Bone marrow (tissue), 2 donors: Measurements from ENCODE around the gene MREG.
"Not testable (repeated sequence)": the region's sequence is repeated elsewhere in the genome, so short reads cannot be mapped to it uniquely, and the experiment has no call there.

Experiments used
- DNase-seq, 2 donors: peaks; one replicate each; lab custom pipeline; 2025; lab: John Stamatoyannopoulos, UW

Gene MREG

DNA sequence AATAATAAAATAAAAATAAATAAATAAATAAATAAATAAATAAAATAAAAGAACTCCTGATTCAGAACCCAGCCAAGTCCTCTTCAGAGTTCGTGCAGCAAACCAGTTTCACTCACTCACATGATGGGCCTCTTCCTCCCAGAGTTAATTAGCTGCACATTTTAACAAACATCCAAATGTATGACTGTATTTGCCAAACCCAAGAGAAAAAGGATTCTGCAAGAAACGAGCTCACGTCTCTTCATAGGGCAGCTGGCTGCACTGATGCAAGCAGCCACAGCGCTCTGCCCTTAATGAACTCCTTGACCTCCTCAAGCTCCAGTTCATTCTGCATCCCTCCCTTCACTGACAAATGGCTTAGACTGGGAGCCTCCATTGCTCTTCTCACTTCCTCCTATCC is 55.1 kb downstream of the MREG start:
- DNase-seq: no peak

DNA sequence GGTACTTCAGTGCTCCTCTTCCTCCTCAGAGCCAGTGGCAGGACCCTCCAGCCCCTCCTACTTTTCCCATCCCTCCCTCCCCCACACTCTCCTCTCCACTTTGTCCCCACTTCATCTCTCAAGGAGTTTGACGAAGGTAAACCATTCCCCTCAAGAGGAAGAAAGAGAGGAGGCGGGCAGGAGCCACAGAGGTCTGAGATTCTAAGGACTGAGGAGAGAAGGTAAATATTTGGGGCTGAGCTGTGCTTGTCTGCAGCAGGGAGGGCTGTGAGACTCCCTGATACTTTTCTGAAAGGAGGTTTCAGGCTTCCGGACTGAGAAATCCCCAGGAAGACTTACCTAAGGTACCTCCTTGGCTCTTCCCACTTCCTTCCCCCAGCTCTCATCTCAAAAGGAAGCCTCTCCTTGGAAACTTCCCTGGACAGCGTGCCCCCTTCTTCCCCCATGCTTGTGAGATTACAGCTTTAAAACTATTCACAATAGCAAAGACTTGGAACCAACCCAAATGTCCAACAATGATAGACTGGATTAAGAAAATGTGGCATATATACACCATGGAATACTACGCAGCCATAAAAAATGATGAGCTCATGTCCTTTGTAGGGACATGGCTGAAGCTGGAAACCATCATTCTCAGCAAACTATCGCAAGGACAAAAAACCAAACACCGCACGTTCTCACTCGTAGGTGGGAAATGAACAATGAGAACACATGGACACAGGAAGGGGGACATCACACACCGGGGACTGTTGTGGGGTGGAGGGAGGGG is 55.8 kb downstream of the MREG start:
- DNase-seq: not testable (repeated sequence)

DNA sequence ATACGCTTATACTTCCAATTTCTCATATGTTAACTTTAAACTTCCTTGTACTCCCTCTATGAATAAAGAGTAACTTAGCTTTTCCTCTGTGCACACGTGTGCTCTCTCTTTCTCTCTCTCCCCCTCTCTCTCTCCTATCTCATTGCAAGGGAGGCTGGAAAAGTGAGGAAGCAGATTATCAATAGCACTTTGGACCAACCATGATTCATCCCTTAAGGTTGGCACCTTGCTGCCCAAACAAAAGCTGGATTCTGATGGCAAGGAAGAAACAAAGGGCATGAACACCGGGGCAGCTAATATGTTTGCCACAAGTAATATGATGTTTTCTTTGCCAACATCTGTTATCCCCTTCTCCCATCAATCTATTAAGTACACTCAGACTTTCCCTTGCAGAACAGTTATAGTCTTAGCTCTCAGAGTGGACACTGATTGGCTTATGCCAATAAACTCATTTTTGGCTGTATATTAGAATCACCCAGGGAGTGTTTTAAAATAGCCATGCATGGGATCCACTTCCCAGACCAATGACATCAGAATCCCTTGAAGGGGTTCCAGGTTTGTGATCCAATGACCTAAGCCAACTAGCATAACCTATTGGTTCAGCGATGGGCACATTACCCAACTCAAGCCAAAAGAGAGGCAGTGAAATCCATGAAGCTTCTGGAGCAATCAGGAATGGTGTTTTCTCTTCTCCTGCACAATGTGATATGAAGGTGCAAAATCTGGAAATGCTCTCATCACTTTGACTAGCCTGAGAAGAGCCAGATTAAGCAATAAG is 60.3 kb downstream of the MREG start:
- DNase-seq: no peak

DNA sequence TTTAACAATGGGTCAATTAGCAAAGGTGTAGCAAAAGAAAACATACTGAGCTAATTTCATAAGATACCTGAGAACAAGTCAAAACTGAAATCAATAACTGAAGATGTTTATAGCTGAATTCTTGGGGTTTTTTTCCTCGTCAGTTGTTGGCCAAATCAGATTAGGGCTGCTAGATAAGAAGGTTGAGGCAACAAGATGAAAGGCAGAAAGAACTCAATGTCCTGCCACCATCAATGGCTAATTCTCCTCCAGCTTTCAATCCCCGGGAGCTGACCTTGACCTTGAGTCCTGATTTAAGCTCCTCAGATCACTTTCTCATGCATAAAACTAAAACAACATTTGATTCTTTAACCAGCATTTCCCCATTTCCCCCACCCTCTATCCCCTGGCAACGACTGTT is 61.8 kb downstream of the MREG start:
- no peak for DNase-seq

DNA sequence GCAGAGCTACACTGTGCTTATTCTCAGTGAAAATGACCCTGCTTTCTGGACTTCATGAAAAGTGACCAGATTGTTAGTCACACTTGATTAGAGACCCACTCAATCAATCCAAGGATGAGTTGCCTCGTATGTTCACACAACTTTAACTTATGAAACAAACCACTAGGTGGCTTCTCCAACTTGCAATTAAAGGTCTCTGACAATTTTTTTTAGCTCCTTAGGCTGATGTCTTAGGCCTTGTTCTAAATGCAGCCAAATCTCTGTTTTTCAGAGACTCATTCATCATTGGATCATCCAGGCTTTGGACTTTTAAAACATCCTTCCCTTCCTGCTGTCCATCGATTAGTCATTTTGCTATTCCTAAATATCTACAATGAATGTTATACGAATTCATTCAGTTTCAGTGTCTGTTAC is 63.4 kb downstream of the MREG start:
- DNase-seq: no peak

DNA sequence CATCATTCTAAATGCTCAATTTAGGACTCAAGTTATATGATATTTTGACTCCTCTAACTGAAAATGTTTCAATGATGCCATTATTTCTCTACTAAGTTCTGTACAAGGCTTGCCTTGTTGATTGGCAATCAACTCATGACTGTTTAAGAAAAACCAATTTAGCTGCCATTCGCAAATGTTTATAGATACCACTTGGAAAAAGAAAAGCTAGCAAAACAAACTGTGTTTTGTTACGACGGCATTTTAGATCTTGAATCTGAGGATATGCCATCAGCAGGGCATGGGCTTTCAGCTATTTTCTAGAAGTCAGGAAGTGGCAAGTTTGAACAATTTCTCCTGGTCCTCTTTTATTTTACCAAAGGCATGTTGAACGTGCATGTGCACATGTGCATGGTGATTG is 65.3 kb downstream of the MREG start:
- DNase-seq: no peak

DNA sequence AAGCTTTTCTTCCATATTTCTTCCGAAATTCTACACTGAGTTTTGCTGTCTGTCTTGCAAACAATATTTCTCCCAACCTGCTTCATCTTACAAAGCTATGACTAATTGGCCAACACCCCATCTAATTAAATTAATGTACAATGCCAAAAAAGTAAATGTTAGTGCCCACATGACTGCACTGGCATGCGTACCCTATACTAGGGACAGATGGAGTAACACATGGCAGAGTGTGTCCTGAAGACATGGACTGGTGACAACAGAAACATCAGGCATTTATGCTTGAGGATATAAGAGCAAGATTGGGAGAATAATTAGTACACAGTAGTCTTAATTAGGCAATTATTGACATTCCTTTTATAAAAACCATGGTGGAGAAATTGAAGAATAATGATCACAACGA is 66.8 kb downstream of the MREG start:
- no peak for DNase-seq

DNA sequence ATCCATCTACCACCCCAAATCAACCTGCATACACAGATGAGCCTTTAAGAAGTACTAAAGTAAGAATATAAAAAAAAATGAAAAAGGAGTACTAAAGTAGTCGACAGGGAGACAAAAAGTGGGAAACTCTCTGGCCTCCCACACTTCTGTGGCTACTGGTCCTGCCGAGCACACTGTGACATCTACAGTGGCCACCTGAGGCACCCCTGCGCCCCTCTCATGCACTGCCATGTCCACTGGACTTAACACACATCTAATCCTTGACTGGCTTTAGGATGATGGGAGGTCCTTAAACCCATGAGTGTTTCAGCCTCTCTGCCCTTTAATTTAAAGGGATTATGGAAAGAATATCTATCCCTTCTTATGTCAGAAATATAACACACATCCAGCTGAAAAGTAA is 71.2 kb downstream of the MREG start:
- DNase-seq: no peak

DNA sequence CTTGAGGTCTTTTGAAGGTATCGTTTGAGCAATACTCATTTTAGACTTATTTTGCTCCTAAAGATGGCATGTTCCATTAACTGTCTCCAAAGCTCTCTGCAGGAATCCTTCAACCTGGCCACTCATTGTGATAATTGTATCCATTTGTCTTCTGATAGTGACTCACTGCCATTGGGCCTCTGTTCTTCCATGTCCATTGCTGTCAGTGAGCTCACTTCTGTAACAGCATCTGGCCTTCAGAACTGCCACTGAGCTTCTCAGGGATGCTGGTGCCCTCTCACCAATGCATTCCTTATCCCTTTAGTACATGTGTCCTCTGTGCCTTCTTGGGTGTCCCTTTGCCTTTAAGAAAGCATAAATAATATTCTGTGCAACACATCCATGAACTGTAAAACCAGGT is 71.6 kb downstream of the MREG start:
- no peak for DNase-seq

DNA sequence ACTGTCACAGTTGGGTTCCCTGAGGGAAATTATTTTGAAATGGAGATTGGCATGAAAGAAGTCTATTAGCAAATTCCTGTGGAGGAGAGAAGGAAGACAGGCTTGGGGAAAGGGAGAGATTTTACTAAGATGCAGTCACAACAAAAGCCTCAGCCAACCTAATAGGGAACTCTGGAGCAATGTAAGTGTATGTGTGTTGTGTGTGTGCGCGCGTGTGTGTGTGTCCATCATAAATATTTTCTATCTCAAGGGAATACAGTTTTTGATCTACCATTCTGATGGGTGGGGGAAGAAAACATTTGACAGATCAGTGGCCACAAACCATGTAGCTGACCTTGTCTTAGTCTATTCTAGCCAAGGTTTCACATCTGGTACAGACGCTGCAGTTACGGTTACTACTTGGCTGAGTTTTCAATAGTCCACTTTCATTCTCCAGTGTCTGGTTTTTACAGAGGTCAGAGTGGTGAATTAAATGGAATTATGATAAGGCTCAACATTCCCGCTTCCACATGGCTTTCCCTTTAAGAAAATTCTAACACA is 72.6 kb downstream of the MREG start:
- DNase-seq: no peak

DNA sequence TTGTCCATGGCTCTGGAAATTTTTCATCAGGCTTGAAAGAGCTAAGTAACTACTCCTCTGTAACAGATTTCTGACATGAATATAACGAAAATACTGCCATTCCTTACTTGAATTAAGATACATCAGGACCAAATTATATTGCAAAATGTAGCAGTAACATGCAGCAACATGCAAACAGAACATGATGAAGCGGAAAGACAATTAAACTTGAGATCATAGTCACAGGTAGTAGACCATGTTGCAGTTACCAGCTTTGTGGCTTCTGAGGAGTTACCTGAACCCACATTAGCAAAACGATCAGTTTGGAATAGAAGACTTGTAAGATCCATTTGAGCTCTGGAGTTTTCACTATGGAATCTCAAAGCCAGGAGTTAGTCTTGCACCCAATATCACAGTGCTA is 76.2 kb downstream of the MREG start:
- no peak for DNase-seq

DNA sequence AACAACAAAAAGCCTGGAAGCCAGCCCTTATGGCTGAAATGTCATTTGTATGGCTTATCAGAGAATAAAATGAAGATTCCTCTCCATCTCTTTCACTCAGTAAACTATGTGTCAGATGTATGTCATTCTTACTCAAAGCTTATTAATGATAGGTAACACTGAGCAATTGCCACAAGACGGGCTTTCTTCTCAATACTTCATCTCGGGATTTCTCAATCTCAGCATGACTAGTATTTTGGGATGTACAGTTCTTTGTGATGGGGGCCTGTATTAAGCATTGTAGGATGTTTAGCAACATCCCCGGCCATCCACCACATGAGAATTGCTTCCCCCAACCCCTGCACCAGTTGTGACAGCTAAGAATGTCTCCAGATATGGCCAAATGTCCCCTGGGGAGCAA is 80.2 kb downstream of the MREG start:
- DNase-seq: no peak

DNA sequence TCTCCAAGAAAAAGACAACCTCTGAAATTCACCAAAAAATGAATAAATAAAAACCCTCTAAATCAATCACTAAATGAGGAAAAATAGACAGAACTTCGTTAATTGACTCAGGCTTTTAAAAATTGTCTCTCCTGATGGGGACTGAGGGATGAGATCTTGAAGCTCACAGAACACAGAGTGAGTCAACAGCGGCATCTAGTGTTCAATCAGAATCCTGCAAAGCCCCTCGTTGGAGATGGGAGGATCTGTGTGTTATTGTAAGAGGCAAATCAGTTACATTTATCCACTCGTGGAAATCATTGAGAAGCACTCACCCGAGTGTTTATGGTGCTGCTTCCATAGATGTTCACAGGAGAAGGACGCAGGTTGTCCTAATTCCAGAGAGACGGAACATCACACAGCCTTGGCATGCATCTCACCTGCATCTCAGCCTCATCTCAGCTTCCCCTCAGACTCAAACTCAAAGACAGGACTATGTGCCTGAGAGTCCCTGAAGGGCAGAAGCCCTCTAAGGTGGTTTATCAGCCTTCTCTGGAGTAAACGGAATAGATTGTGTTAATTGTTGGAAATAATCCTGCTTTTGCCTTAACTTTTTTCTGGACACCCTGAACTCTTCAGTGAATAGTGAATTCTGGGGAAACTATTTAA is 82.0 kb downstream of the MREG start:
- DNase-seq: peak in 1 of 2 donors; percentile 1

DNA sequence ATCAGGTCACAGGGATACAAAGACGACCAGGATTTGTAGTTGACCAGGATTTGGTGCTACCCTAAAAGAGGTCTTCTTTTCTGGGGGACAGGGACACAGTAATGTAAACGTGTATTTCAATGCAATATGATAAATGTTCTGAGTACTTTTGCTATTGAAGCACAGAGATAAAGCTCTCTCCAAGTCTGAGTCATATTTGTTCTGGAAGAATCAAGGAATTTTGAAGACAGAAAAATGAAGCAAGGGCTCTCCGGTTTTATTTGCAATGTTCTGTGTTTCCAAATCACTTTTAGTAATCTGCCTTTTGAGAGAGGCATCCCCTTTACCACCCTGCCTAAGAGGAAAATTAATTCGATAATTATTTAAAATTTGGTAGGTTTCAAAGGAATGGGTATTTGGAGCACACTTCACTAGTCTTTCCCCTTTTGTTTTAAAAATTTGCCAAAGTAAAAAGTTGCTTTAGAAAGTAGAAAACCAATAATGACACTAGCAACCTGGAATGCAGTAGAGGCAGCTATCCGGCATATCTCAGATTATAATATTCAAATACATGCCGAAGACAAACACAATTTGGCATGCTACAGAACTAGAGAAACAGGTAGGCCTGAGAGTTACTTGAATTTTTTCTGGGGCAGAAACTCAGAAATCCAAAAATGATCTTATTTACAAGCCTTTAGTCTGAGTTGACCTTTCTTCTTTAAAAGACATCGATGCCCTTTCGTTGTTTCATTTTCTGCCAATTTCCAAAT is 82.7 kb downstream of the MREG start:
- DNase-seq: no peak

DNA sequence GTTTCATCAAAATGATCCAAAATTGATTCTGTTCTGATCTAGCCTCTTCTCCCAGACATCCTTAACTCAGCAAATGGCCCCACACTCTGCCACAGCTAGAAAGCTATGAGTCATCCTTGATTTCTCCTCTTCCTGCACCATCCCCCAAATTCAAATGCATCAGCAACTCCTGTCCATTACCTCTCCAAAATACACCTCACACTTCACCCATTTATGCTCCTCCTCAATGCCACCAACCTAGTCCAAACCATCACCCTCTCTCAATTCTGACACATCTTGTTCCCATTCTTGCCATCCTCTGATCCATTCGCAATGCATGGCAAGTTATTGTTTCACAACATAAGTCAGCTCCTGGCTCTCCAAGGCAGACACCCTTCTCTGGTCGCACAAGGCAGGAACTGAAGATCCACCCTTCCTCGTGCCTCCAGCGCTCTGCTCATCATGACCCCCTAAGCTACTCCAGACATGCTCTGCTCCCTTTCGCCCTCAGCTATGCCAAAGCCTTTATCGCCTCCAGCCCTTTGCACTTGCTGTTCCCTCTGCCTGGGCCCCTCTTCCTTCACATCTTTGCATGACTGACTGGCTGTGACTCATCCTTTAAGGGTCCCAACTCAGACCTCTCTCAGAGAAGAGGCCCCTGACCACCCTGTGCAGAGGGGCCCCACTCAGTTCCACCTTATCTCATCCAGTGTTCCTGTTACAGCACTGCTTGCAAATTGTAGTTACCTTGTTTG is 83.6 kb downstream of the MREG start:
- DNase-seq: no peak

DNA sequence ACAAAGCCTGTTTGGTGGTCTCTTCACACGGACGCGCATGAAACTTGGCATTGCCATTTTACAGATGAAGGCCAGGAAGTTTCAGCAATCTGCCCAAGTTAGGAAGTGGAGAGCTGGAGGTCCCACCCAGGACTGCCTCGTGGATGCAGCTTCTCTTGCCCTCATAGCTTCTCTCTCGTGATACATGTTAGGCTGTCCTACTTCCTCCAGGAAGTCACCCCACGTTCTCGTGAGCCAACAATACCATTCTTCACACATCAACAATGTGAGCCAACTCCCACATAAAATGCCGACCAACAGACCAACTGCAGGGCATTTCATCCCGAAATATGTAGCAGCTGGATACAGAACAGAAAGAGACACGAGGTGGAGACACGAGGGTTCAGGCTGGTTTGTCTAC is 85.3 kb downstream of the MREG start:
- no peak for DNase-seq

DNA sequence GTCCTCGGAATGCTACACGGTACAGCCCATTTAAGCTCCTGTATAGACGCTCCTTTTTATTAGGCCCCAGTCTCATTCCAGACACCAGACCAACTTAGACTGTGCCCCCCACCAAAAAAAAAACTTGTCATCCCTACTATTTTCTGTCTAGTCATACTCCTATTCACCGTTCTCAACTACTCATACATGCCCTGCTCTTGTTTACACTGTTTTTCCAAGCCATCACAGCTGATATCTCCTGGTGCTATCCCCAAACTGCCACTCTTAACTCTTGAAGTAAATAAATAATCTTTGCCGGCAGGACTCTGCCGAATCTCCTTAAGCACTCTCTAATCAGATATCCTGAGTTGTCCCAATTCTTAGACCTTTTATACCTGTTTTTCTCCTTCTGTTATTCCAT is 86.4 kb downstream of the MREG start:
- not testable (repeated sequence) for DNase-seq

DNA sequence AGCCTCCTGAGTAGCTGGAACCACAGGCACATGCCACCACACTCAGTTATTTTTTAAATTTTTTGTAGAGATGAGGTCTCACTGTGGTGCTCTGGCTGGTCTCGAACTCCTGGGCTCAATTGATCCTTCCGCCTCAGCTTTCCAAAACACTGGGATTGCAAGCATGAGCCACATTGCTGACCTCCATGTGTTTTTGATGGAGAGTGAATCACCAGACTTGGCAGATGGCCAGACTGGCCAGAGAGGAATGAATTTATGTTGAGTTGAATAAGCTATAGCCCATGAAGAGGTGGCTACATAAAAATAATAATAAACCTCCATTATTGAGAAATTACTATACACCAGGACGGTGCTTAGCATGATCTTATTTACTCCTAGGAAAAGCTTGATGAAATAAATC is 91.5 kb downstream of the MREG start:
- DNase-seq: no peak

DNA sequence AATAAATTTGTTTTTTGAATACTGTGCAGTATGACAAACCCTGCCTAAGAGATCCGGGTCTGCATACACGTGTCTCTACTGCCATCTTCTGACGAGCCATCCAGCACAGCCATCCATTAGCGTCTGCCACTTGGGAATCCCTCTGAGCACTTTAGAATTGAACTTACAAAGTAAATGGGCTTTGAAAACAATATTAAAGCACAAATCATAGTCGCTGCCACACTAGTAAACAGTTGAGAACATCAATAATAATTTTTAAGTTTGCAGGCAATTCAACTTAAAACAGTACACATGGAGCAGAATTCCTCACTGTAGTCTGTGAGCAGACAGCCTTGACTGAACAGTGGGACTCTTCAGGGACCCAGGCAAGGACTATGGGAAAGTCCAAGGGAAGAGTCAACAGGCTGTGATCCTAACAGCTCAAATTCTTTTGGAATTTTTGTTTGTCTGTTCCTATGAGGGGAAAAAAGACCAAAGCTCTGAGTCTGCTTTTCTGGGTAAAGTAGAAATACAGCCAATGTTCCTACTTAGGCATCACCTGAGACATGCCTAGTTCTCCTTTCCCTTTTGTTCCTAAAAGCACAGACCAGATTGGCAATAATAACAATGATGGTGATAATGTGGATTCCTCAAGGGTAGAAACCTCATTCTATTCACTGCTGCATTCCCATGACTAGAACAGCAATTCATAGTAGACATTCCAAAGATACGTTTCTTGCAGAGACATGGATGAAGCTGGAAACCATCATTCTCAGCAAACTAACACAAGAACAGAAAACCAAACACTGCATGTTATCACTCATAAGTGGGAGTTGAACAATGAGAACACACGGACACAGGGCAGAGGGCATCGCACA is 92.9 kb downstream of the MREG start:
- peak; percentile 16 to 20 for DNase-seq

DNA sequence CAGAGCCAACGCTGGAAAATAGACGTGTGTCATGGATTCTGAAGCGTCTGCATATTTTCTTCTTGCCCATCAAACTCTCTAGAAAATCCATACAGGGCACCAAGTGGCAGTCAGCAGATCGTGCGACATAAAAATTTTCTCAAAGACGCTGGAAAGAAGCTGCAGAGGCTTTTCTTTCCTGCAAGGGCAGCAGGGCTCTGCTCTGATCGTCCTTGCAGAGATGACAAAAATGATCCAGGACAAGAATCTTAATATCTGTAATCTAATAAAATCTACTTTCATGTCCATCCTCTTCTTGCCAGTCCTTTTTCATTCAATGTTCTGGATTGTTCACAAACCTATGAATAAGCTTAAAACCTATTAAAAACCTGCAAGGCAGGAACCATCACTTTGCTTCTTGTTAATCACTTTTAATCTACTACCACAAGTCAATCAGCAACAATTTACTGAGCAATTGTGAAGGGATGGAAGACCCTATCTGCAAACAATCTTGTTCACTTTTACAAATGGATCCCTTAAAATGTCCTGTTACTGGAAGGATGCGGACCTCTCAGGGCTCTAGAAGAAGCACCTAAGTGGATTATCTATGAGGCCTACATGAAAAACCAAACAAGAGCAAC is 93.6 kb downstream of the MREG start:
- no peak for DNase-seq
